ENCODE measurements around the gene PDGFA.
"Not testable (repeated sequence)": the region's sequence is repeated elsewhere in the genome, so short reads cannot be mapped to it uniquely, and the experiment has no call there.

Gene PDGFA

GRCh38 chr7:519484-520390 lies at the start of gene PDGFA:
Gene PDGFA (minus strand): TSS chr7:519846. CDS start chr7:519001, 845 bp downstream.
- peak; percentile 40 for DNase-seq

GRCh38 chr7:568031-568951 lies 48.6 kb upstream of the PDGFA start:
- DNase-seq, result no peak

- DNase-seq, result no peak
These were observed 47.7 kb upstream of the PDGFA start for GRCh38 chr7:567305-567883.

- no peak for DNase-seq
These were observed 46.5 kb upstream of the PDGFA start for GRCh38 chr7:566100-566499.

GRCh38 chr7:564176-564865 lies 44.7 kb upstream of the PDGFA start:
- no peak for DNase-seq

GRCh38 chr7:563629-564170 lies 44.1 kb upstream of the PDGFA start:
- DNase-seq, result no peak

GRCh38 chr7:562789-563628 lies 43.4 kb upstream of the PDGFA start:
- no peak for DNase-seq

GRCh38 chr7:562374-562675 lies 42.7 kb upstream of the PDGFA start:
- no peak for DNase-seq

GRCh38 chr7:561631-562373 lies 42.2 kb upstream of the PDGFA start:
- DNase-seq, result no peak

- no peak for DNase-seq
These were observed 41.5 kb upstream of the PDGFA start for GRCh38 chr7:560966-561630.

GRCh38 chr7:559396-559705 lies 39.7 kb upstream of the PDGFA start:
- DNase-seq, result no peak

- DNase-seq, result no peak
These were observed 37.9 kb upstream of the PDGFA start for GRCh38 chr7:557558-557881.

GRCh38 chr7:556837-557557 lies 37.4 kb upstream of the PDGFA start:
- DNase-seq, result no peak

GRCh38 chr7:556291-556826 lies 36.7 kb upstream of the PDGFA start:
- DNase-seq, result no peak

GRCh38 chr7:555551-556160 lies 36.0 kb upstream of the PDGFA start:
- no peak for DNase-seq

GRCh38 chr7:553636-554111 lies 34.0 kb upstream of the PDGFA start:
- no peak for DNase-seq

- DNase-seq, result no peak
These were observed 33.4 kb upstream of the PDGFA start for GRCh38 chr7:552868-553635.

GRCh38 chr7:552151-552867 lies 32.7 kb upstream of the PDGFA start:
- not testable (repeated sequence) for DNase-seq

All from activated CD4-positive, alpha-beta T cell treated with anti-CD3 and anti-CD28 coated beads, Interleukin-10, Interleukin-2, amounts not matched to agents 100 ng/mL and 50 ng/mL, durations not matched to agents 16 hours and 8 hours (primary cell).